Umbilical cord (tissue), 2 donors: ENCODE results near the gene BPI. TPM values are rescaled to one million over a fixed set of nuclear protein-coding genes. Genes with fewer than 3 reads are reported as not detected.
"Not testable (repeated sequence)": the region's sequence is repeated elsewhere in the genome, so short reads cannot be mapped to it uniquely, and the experiment has no call there.

Source experiments
- DNase-seq: peaks from one replicate; pipeline ENCODE4 v3.0.0-alpha.2; 2015; ENCODE audit warnings: low spot score
- total RNA-seq: library from RNA; depleted of rRNA; stranded (reverse); fragments of >200 nt; gene quantifications from one replicate; pipeline ENCODE4 v1.2.3, GENCODE V29; 2014; ENCODE audit warnings: low replicate concordance; ENCODE audit not compliant: insufficient read depth

BPI gene
- total RNA-seq, 1 donor from 2014 or later = not detected

DNA sequence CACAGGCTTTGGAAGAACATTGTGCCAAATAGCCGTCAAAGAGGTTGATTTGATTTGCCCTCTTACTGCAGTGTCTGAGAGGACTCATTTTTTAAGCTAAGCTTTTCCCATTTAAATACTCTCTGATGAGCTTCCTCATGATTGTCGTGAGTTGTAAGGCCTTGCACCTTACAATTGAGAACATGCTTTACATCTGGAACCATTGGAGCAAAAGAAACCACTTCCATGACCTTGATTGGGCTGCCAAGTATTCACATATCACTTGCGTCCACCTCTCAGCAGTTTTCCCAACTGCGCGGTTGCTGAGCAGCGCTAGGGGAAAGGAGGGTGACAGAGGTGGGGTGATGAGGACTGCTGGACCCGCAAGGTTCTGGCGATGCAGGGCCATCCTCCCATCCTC is 30.1 kb downstream of the BPI start:
- no peak for DNase-seq

- no peak for DNase-seq
These were observed 32.8 kb downstream of the BPI start for GRCh38 chr20:38336726-38337125.

- DNase-seq = no peak
These were observed 33.7 kb downstream of the BPI start for GRCh38 chr20:38337561-38338140.

DNA sequence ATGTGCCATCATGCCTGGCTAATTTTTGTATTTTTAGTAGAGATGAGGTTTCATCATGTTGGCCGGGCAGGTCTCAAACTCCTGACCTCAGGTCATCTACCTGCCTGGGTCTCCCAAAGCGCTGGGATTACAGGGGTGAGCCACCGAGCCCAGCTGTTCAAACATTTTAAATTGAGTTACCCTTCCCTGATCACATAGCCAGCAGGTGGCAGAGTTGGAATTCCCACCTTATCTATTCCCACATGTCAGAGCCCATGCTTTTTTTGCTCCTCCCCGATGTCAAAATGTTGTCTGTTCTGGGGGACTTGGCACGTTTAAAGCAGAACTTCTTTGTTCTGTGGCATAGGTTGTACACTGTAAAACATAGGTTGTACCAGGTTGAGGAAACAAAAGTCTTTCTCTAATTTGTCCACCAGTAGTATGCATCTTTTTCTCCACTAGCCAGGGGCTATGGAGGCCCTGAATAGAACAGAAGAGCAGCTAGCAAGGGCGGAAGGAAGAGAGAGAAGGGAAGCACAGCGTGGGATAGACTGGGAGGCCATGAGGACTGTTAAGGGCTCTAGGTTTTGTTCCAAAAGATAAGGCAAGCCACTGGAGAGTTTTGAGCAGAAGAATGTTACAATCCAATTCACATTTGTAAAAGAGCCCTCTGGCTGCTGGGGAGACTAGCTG is 35.0 kb downstream of the BPI start:
- DNase-seq = no peak

GRCh38 chr20:38339521-38339896 is 35.6 kb downstream of the BPI start:
- not testable (repeated sequence) for DNase-seq

GRCh38 chr20:38339997-38340396 is 36.0 kb downstream of the BPI start:
- DNase-seq = no peak

DNA sequence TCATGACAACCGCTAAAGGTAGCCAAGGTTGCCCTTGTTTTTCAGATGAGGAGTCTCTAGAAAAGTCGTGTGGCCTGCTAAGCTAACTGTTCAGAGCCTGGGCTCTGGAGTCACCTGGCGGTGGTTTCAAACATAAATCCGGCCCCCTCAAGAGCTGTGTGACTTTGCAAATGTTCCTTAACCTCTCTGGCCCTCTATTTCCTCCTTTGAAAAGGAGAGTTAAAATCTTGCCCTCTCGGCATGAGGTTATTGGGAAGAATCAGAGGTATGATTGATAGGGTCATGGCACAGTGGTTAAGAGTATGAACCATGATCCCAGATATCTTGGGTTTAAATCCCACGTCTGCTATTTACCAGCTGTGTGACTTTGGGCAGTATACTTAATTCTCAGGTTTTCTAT is 36.7 kb downstream of the BPI start:
- no peak for DNase-seq

DNA sequence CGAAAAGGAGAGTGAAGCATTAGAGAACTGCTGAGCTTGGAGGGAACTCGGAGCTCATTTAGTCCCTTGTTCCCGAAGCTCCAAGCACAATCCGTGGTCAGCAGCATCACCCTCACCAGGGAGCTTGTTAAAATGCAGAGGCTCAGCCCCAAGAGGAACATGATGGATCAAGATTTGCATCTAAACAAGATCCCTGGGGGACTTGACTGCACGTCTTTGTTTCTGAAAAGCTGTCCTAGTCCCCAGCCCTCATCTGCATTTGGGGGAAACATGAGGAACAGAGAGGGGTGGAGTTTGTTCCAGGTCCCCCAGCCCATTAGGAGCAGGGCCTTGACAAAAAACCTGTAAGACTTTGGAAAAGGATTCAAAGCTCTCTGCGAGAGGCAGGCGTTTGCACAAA is 38.3 kb downstream of the BPI start:
- no peak for DNase-seq

- DNase-seq = no peak
These were observed 38.9 kb downstream of the BPI start for GRCh38 chr20:38342713-38343310.

DNA sequence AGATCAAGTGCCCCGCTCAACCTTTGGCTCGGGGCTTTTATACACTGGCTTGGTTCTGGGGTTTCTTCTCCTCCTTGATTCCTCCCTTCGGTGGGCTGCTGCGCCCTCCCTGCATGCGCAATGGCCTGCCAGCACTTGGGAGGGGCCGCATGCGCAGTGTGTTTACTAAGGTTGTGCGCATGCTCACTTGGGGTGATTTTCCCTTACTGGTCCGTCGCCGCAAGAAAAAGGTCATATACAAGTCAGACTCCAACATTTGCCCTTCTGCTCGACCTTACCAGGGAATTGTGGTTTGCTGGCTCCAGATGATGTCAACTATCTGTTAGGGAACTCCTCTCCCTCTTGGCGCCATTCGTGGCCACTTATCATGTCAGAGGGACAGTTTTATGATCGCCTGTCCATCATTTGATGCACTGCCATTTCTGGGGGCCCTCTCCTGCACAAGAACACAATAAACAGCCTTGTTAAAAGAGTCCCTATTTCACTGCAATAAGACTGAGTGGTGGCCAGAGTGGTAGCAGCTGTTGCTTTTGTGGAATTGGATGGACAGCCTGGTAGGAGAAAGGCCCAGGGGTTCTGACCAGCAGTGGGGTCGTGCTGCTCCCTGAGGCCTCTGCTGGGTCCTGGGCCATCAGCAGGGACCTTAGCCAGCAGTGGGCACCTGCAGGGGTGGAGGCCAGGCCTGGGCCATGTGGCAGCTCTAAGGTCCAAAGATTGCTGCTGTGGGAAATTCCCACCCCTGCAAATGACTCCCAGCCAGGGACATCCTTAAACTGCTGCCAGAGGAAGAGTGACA is 39.6 kb downstream of the BPI start:
- DNase-seq = peak; percentile 74

DNA sequence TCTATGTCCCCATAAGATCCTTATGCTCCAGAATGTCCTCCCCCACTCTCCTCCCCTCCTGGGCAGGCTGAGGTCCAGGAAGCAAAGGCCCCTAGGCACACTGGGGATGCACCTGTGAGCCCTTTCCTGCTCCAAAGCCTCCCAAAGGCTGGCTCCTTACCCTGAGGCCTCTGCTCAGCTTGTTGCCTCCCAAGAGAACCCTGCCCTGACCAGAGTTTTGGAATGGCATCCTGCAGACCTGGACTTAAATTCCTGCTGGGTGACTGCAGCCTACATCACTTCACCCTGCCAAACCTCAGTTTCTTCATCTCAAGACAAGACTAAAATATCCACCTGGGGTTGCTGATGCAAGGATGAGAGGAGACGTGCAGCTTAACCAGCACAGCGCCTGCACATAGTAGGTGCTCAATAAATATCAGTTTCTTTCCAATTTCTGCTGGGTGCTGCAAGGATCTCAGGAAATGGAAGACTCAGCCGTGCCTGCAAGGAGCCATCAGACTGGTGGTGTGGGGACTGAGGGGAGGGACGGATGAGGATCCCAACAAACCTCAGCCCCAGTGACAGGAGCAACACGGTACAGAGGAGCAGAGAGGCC is 40.2 kb downstream of the BPI start:
- no peak for DNase-seq

- DNase-seq = no peak
These were observed 41.7 kb downstream of the BPI start for GRCh38 chr20:38345643-38346042.

GRCh38 chr20:38346247-38346651 is 42.3 kb downstream of the BPI start, which contains the start of gene LBP:
Gene LBP (plus strand): TSS chr20:38346482. CDS start chr20:38346517, 35 bp downstream.
- DNase-seq = no peak

DNA sequence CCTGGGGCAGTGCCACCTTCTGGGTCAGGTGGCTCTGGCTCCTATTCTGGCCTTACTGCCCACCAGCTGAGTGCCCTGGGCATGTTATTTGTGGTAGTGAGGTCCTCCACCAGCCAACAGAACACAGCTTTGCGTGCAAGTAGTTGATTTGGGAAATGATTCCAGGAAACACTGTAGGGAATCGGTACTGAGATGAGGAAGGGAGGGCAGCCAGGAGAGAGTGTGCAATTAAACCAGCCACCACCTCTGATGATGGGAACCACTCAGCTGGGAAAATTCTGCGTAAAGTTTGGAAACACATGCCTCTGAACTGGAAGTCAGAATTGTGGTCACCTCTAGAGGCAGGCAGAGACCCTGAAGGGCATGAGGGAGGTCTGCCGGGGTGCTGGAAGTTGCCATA is 42.8 kb downstream of the BPI start:
- DNase-seq = no peak

GRCh38 chr20:38349856-38350255 is 45.9 kb downstream of the BPI start:
- DNase-seq = no peak

- DNase-seq = no peak
These were observed 47.2 kb downstream of the BPI start for GRCh38 chr20:38350879-38351775.

- peak; percentile 68 for DNase-seq
These were observed 49.4 kb downstream of the BPI start for GRCh38 chr20:38353316-38353715.

DNA sequence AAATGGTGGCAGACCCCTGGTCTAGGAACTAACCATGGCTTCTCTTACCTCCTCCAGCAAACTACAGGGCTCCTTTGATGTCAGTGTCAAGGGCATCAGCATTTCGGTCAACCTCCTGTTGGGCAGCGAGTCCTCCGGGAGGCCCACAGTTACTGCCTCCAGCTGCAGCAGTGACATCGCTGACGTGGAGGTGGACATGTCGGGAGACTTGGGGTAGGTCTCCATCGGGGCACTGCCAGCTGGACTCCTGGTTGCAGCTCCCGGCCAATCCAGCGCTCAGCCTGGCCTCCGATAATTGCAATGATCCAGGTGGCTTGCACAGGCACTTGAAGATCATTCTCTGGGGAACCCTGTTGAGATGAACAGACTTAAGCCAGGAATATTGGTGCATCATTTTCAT is 50.3 kb downstream of the BPI start:
- no peak for DNase-seq

- DNase-seq = no peak
These were observed 51.4 kb downstream of the BPI start for GRCh38 chr20:38355161-38356012.

GRCh38 chr20:38357653-38358207 is 53.8 kb downstream of the BPI start:
- no peak for DNase-seq
